ENCODE results near the gene GLYAT.

The GLYAT gene

GRCh38 chr11:58676563-58677135 is 55.1 kb downstream of the GLYAT start:
- no peak for DNase-seq

- peak; percentile 85 for DNase-seq
Measured at GRCh38 chr11:58675334-58676155, 56.2 kb downstream of the GLYAT start.

GRCh38 chr11:58674609-58675008 is 57.1 kb downstream of the GLYAT start:
- DNase-seq = no peak

GRCh38 chr11:58671983-58672633 is 59.6 kb downstream of the GLYAT start:
- DNase-seq = no peak

- DNase-seq = no peak
Measured at GRCh38 chr11:58659910-58660570, 71.7 kb downstream of the GLYAT start.

- DNase-seq = no peak
Measured at GRCh38 chr11:58659404-58659803, 72.3 kb downstream of the GLYAT start.
